Measurements from ENCODE around the gene SPATA17. TPM values are rescaled to one million over a fixed set of nuclear protein-coding genes. Genes with fewer than 3 reads are reported as not detected.

Gene SPATA17
- total and polyA plus RNA-seq, 2 of the 8 experiments (the other 6 are each of a cell fraction or from before 2014, with no cell fraction given): 0.17 to 0.48 TPM

GRCh38 chr1:217681806-217682205, 50.7 kb downstream of the SPATA17 start:
- Histone ChIP-seq H3K18ac (ENCODE audit: extremely low read depth, low read length) (no peak overlapping the region), H2AK5ac (ENCODE audit: low read depth, low read length) (no peak overlapping the region), H4K91ac (replicated peaks; ENCODE audit: insufficient read length, low read length) (no peak overlapping the region), H3K9ac (replicated peaks in 1 of 4; ENCODE audit: extremely low read depth in 1 of 4, low read depth in 3 of 4, low read length in 3 of 4) (no peak overlapping the region), H3K14ac (ENCODE audit: insufficient read length) (no peak overlapping the region), H3K27me3 (replicated peaks in 1 of 4; ENCODE audit: control insufficient read depth in 3 of 4, extremely low read depth in 1 of 4, insufficient read depth in 3 of 4, low read length in 3 of 4) (no peaks in the 10 kb centered on the region), H3K4me3 (ENCODE audit: extremely low read depth in 1 of 4, insufficient read depth in 2 of 4, low read depth in 3 of 4, low read length in 4 of 4) (no peak overlapping the region), H3K27ac (ENCODE audit: low read depth, low read length) (no peak overlapping the region), H2BK5ac (ENCODE audit: low read depth, low read length) (no peak overlapping the region), H2BK12ac (ENCODE audit: low read depth, low read length) (no peak overlapping the region), H3K56ac (replicated peaks; ENCODE audit: insufficient read length, low read depth, low read length) (no peak overlapping the region), H3K36me3 (ENCODE audit: control insufficient read depth in 2 of 4, insufficient read depth in 4 of 4, low read length in 3 of 4) (no peaks in the 10 kb centered on the region), H4K8ac (ENCODE audit: extremely low read depth, insufficient read depth, low read length) (no peak overlapping the region), H2BK15ac (ENCODE audit: low read length) (no peak overlapping the region), H2BK20ac (ENCODE audit: low read length) (no peak overlapping the region), H4K20me1 (replicated peaks in 1 of 2; ENCODE audit: control insufficient read depth in 1 of 2, insufficient read depth in 2 of 2, low read length in 2 of 2) (no peaks in the 10 kb centered on the region), H2BK120ac (replicated peaks; ENCODE audit: low read depth, low read length) (no peak overlapping the region), H3K4ac (replicated peaks; ENCODE audit: insufficient read length, low read depth, low read length) (no peak overlapping the region), H3K79me1 (ENCODE audit: low read depth, low read length) (no peaks in the 10 kb centered on the region), H3K4me1 (replicated peaks in 1 of 4; ENCODE audit: control insufficient read depth in 3 of 4, insufficient read depth in 4 of 4, low read length in 3 of 4) (no peaks in the 10 kb centered on the region), H3K79me2 (ENCODE audit: control insufficient read depth in 1 of 2, insufficient read depth in 2 of 2, low read length in 2 of 2) (no peaks in the 10 kb centered on the region), H3K23ac (ENCODE audit: insufficient read length) (no peak overlapping the region), H3K23me2 (ENCODE audit: low read depth, low read length) (no peaks in the 10 kb centered on the region), H2AFZ (ENCODE audit: low read length) (no peak overlapping the region), H3K9me3 (ENCODE audit: insufficient read depth in 2 of 2, low read depth in 1 of 2, low read length in 1 of 2) (no peaks in the 10 kb centered on the region), H4K5ac (ENCODE audit: insufficient read length, low read depth, low read length) (no peak overlapping the region), H3K4me2 (ENCODE audit: insufficient read depth in 1 of 2, low read depth in 2 of 2, low read length in 2 of 2) (no peak overlapping the region)
- ChIA-PET CTCF (ENCODE audit: partially characterized antibody) (interaction anchor here (0.6 kb wide), 1 partner anchor 260 kb away, joined by 4 read pairs; no protein-coding TSS in a partner anchor), POLR2A (ENCODE audit: partially characterized antibody) (no interaction called here)
- TF ChIP-seq RAD21 (IDR thresholded peaks at IDR 0.05 in 1 of 2, conservative IDR thresholded peaks at IDR 0.05 in 1 of 2; ENCODE audit: low read depth in 2 of 2, low read length in 2 of 2): no peak
- TF ChIP-seq POLR2AphosphoS5 (IDR thresholded peaks at IDR 0.05; ENCODE audit: low read depth, low read length): no peak
- TF ChIP-seq MAX (IDR thresholded peaks at IDR 0.05): no peak
- TF ChIP-seq ATF2 (IDR thresholded peaks at IDR 0.05; ENCODE audit: low read length): no peak
- TF ChIP-seq SIN3A (conservative IDR thresholded peaks at IDR 0.05 in 1 of 2, IDR thresholded peaks at IDR 0.05 in 1 of 2; ENCODE audit: low read depth in 1 of 2, low read length in 2 of 2): no peak
- TF ChIP-seq YY1 (IDR thresholded peaks at IDR 0.05; ENCODE audit: low read depth, low read length): no peak
- no peak for TF ChIP-seq TAF7 (optimal IDR thresholded peaks at IDR 0.05; ENCODE audit: borderline replicate concordance, low read depth, low read length)
- no peak for TF ChIP-seq SRF (IDR thresholded peaks at IDR 0.05; ENCODE audit: low read depth, low read length)
- TF ChIP-seq SIX5 (IDR thresholded peaks at IDR 0.05; ENCODE audit: low read depth, low read length): no peak
- no peak for DNase-seq (ENCODE audit: low read depth in 1 of 2, low spot score in 2 of 2)
- WGBS, 2 experiments (ENCODE audit: extremely low coverage in 1 of 2, insufficient coverage in 1 of 2, insufficient read length in 1 of 2, insufficient replicate concordance in 2 of 2, low coverage in 1 of 2, low lambda C conversion rate in 2 of 2, missing lambda C conversion rate in 1 of 2): 91% methylated on average over 5 of the region's 5 CpGs; no CpG with 5 or more reads in 1 of the 2 experiments
- FAIRE-seq: no peak

All from H1 (cell line).